ENCODE measurements around the gene CPN1.

Gene CPN1

GRCh38 chr10:100124097-100124496, 42.4 kb upstream of the CPN1 start:
- H3K27ac ChIP-seq (ENCODE audit: low read length): no peak overlapping the region
- H3K4me3 ChIP-seq (ENCODE audit: low read length): no peak overlapping the region
- no peak overlapping the region for H3K9ac ChIP-seq (ENCODE audit: low read length)
- no peaks in the 10 kb centered on the region for H3K27me3 ChIP-seq (ENCODE audit: low read depth, low read length)
- H3K9me3 ChIP-seq (ENCODE audit: insufficient read depth, low read length): no peaks in the 10 kb centered on the region
- H3K79me2 ChIP-seq (ENCODE audit: low read length): no peaks in the 10 kb centered on the region
- no peaks in the 10 kb centered on the region for H4K20me1 ChIP-seq (ENCODE audit: insufficient read depth, low read length)
- no peaks in the 10 kb centered on the region for H3K36me3 ChIP-seq (replicated peaks; ENCODE audit: low read depth, low read length)
- no peak overlapping the region for H2AFZ ChIP-seq (ENCODE audit: low read depth, low read length)
- H3K4me2 ChIP-seq (ENCODE audit: low read length): no peak overlapping the region
- no peak for TF ChIP-seq EZH2phosphoT487 (IDR thresholded peaks at IDR 0.05; ENCODE audit: low read depth)
- TF ChIP-seq CTCF (IDR thresholded peaks at IDR 0.05; ENCODE audit: low read depth, low read length): no peak
- H3K4me1 ChIP-seq (ENCODE audit: low read length): no peaks in the 10 kb centered on the region

- no peak overlapping the region for H2AFZ ChIP-seq (ENCODE audit: low read depth, low read length)
- H4K20me1 ChIP-seq (ENCODE audit: insufficient read depth, low read length): no peaks in the 10 kb centered on the region
- H3K79me2 ChIP-seq (ENCODE audit: low read length): no peaks in the 10 kb centered on the region
- H3K4me2 ChIP-seq (ENCODE audit: low read length): no peak overlapping the region
- H3K27me3 ChIP-seq (ENCODE audit: low read depth, low read length): no peaks in the 10 kb centered on the region
- H3K9me3 ChIP-seq (ENCODE audit: insufficient read depth, low read length): no peaks in the 10 kb centered on the region
- H3K36me3 ChIP-seq (replicated peaks; ENCODE audit: low read depth, low read length): no peaks in the 10 kb centered on the region
- no peak overlapping the region for H3K9ac ChIP-seq (ENCODE audit: low read length)
- H3K27ac ChIP-seq (ENCODE audit: low read length): no peak overlapping the region
- H3K4me1 ChIP-seq (ENCODE audit: low read length): no peaks in the 10 kb centered on the region
- TF ChIP-seq EZH2phosphoT487 (IDR thresholded peaks at IDR 0.05; ENCODE audit: low read depth) (no peak), CTCF (IDR thresholded peaks at IDR 0.05; ENCODE audit: low read depth, low read length) (no peak)
- H3K4me3 ChIP-seq (ENCODE audit: low read length): no peak overlapping the region
These were observed 41.1 kb upstream of the CPN1 start for GRCh38 chr10:100122780-100123179.

- Histone ChIP-seq H2AFZ (ENCODE audit: low read depth, low read length) (no peak overlapping the region), H3K27me3 (ENCODE audit: low read depth, low read length) (no peaks in the 10 kb centered on the region), H3K4me1 (ENCODE audit: low read length) (no peaks in the 10 kb centered on the region), H3K36me3 (replicated peaks; ENCODE audit: low read depth, low read length) (no peaks in the 10 kb centered on the region), H3K4me2 (ENCODE audit: low read length) (no peak overlapping the region), H3K27ac (ENCODE audit: low read length) (no peak overlapping the region), H4K20me1 (ENCODE audit: insufficient read depth, low read length) (no peaks in the 10 kb centered on the region), H3K4me3 (ENCODE audit: low read length) (no peak overlapping the region), H3K9me3 (ENCODE audit: insufficient read depth, low read length) (no peaks in the 10 kb centered on the region), H3K9ac (ENCODE audit: low read length) (no peak overlapping the region), H3K79me2 (ENCODE audit: low read length) (no peaks in the 10 kb centered on the region)
- no peak for TF ChIP-seq CTCF (IDR thresholded peaks at IDR 0.05; ENCODE audit: low read depth, low read length)
- TF ChIP-seq EZH2phosphoT487 (IDR thresholded peaks at IDR 0.05; ENCODE audit: low read depth): no peak
These were observed 38.9 kb upstream of the CPN1 start for GRCh38 chr10:100120550-100120949.

GRCh38 chr10:100119726-100120125, 38.1 kb upstream of the CPN1 start:
- H3K4me1 ChIP-seq (ENCODE audit: low read length): no peaks in the 10 kb centered on the region

More at GRCh38 chr10:100119726-100120125, 38.1 kb upstream of the CPN1 start:
- TF ChIP-seq CTCF (IDR thresholded peaks at IDR 0.05; ENCODE audit: low read depth, low read length) (no peak), EZH2phosphoT487 (IDR thresholded peaks at IDR 0.05; ENCODE audit: low read depth) (no peak)
- H3K27me3 ChIP-seq (ENCODE audit: low read depth, low read length): no peaks in the 10 kb centered on the region
- no peaks in the 10 kb centered on the region for H3K79me2 ChIP-seq (ENCODE audit: low read length)
- no peaks in the 10 kb centered on the region for H3K9me3 ChIP-seq (ENCODE audit: insufficient read depth, low read length)
- H3K4me3 ChIP-seq (ENCODE audit: low read length): no peak overlapping the region
- no peak overlapping the region for H3K4me2 ChIP-seq (ENCODE audit: low read length)
- H2AFZ ChIP-seq (ENCODE audit: low read depth, low read length): no peak overlapping the region
- no peaks in the 10 kb centered on the region for H4K20me1 ChIP-seq (ENCODE audit: insufficient read depth, low read length)
- H3K36me3 ChIP-seq (replicated peaks; ENCODE audit: low read depth, low read length): no peaks in the 10 kb centered on the region
- no peak overlapping the region for H3K9ac ChIP-seq (ENCODE audit: low read length)
- H3K27ac ChIP-seq (ENCODE audit: low read length): no peak overlapping the region
